Activated T-helper 2 cell treated with anti-CD3 and anti-CD28 coated beads, Interferon-gamma antibody, Interleukin-2, Interleukin-4, amounts not matched to agents 10 μg/mL and 5 μg/mL and 100 μg/mL, durations not matched to agents 14 hours and 24 hours and 36 hours (primary cell): ENCODE data around the gene UTP15. TPM values are rescaled to one million over a fixed set of nuclear protein-coding genes. Genes with fewer than 3 reads are reported as not detected.

Source experiments
- DNase-seq: peaks from one replicate; pipeline ENCODE4 v3.0.0; 2021; ENCODE audit warnings: low spot score
- H3K27ac Mint-ChIP-seq: one replicate; pipeline ENCODE4 v1.8.0; 2021; ENCODE audit warnings: mixed read lengths
- H3K27me3 Mint-ChIP-seq: one replicate; pipeline ENCODE4 v1.8.0; 2021; ENCODE audit warnings: low read depth, mixed read lengths
- H3K36me3 Mint-ChIP-seq: one replicate; pipeline ENCODE4 v1.8.0; 2021; ENCODE audit warnings: low read depth, mixed read lengths
- H3K4me1 Mint-ChIP-seq: one replicate; pipeline ENCODE4 v1.8.0; 2021; ENCODE audit warnings: low read depth, mixed read lengths
- H3K4me3 Mint-ChIP-seq: one replicate; pipeline ENCODE4 v1.8.0; 2021; ENCODE audit warnings: low read depth, mild to moderate bottlenecking, moderate library complexity, mixed read lengths
- H3K9me3 Mint-ChIP-seq: one replicate; pipeline ENCODE4 v1.8.0; 2021; ENCODE audit warnings: mixed read lengths
- intact Hi-C: fragments of 100-400 bp; cut with micrococcal nuclease; formaldehyde crosslinking; loops from one replicate; pipeline ENCODE4 v1.15.1; 2023
- total RNA-seq: library from RNA; stranded (reverse); gene quantifications from 2 replicates; pipeline ENCODE4 v1.2.3, GENCODE V29; 2022

Gene UTP15
- total RNA-seq, 1 donor from 2014 or later = 46.0 TPM

- H3K36me3 Mint-ChIP-seq = no peaks in the 10 kb centered on the region
- no peak for DNase-seq
- no peak overlapping the region for H3K4me3 Mint-ChIP-seq
- H3K27ac Mint-ChIP-seq = no peak overlapping the region
- peaks cover 2% of the 10 kb centered on the region for H3K4me1 Mint-ChIP-seq
- intact Hi-C loops = loop anchor here (1.0 kb wide), 1 partner anchor 201 kb away; no protein-coding TSS in a partner anchor
- H3K9me3 Mint-ChIP-seq = no peaks in the 10 kb centered on the region
- peaks cover 2% of the 10 kb centered on the region for H3K27me3 Mint-ChIP-seq
Observed at GRCh38 chr5:73591102-73591695, 25.7 kb downstream of the UTP15 start.

GRCh38 chr5:73591698-73592501, 26.4 kb downstream of the UTP15 start:
- Mint-ChIP-seq H3K9me3 (no peaks in the 10 kb centered on the region), H3K36me3 (no peaks in the 10 kb centered on the region), H3K27ac (no peak overlapping the region), H3K27me3 (peaks cover 5% of the 10 kb centered on the region), H3K4me1 (peaks cover 2% of the 10 kb centered on the region), H3K4me3 (no peak overlapping the region)
- DNase-seq = no peak
- intact Hi-C loops = loop anchor here (1.0 kb wide), 1 partner anchor 200 kb away; no protein-coding TSS in a partner anchor

- intact Hi-C loops = no loop called here
Observed at GRCh38 chr5:73592551-73592950, 27.0 kb downstream of the UTP15 start.

GRCh38 chr5:73596705-73597328, 31.3 kb downstream of the UTP15 start:
- intact Hi-C loops = no loop called here
- H3K4me3 Mint-ChIP-seq = no peak overlapping the region
- no peak for DNase-seq
- H3K27ac Mint-ChIP-seq = no peak overlapping the region
- no peaks in the 10 kb centered on the region for H3K4me1 Mint-ChIP-seq
- H3K9me3 Mint-ChIP-seq = peaks cover 4% of the 10 kb centered on the region
- no peaks in the 10 kb centered on the region for H3K36me3 Mint-ChIP-seq
- H3K27me3 Mint-ChIP-seq = peaks cover 11% of the 10 kb centered on the region

More at GRCh38 chr5:73592551-73592950, 27.0 kb downstream of the UTP15 start:
- no peak overlapping the region for H3K27ac Mint-ChIP-seq
- no peak overlapping the region for H3K4me3 Mint-ChIP-seq
- H3K27me3 Mint-ChIP-seq = peaks cover 5% of the 10 kb centered on the region
- H3K4me1 Mint-ChIP-seq = peaks cover 1% of the 10 kb centered on the region
- no peak for DNase-seq
- H3K36me3 Mint-ChIP-seq = no peaks in the 10 kb centered on the region
- no peaks in the 10 kb centered on the region for H3K9me3 Mint-ChIP-seq

- DNase-seq = no peak
- H3K27ac Mint-ChIP-seq = no peak overlapping the region
- H3K9me3 Mint-ChIP-seq = peaks cover 5% of the 10 kb centered on the region
- peaks cover 14% of the 10 kb centered on the region for H3K27me3 Mint-ChIP-seq
- no peak overlapping the region for H3K4me3 Mint-ChIP-seq
- no peaks in the 10 kb centered on the region for H3K36me3 Mint-ChIP-seq
- intact Hi-C loops = no loop called here
- H3K4me1 Mint-ChIP-seq = no peaks in the 10 kb centered on the region
Observed at GRCh38 chr5:73599380-73599779, 33.8 kb downstream of the UTP15 start.

GRCh38 chr5:73603998-73604397, 38.5 kb downstream of the UTP15 start:
- no peaks in the 10 kb centered on the region for H3K4me1 Mint-ChIP-seq
- H3K9me3 Mint-ChIP-seq = peaks cover 5% of the 10 kb centered on the region
- DNase-seq = no peak
- H3K36me3 Mint-ChIP-seq = no peaks in the 10 kb centered on the region
- H3K27me3 Mint-ChIP-seq = peaks cover 17% of the 10 kb centered on the region
- intact Hi-C loops = no loop called here
- H3K4me3 Mint-ChIP-seq = no peak overlapping the region
- no peak overlapping the region for H3K27ac Mint-ChIP-seq

GRCh38 chr5:73605223-73606087, 39.9 kb downstream of the UTP15 start:
- H3K4me3 Mint-ChIP-seq = no peak overlapping the region
- no peak for DNase-seq
- H3K4me1 Mint-ChIP-seq = no peaks in the 10 kb centered on the region
- H3K9me3 Mint-ChIP-seq = peaks cover 5% of the 10 kb centered on the region
- H3K27me3 Mint-ChIP-seq = peaks cover 17% of the 10 kb centered on the region
- intact Hi-C loops = no loop called here
- no peaks in the 10 kb centered on the region for H3K36me3 Mint-ChIP-seq
- H3K27ac Mint-ChIP-seq = no peak overlapping the region

- peaks cover 14% of the 10 kb centered on the region for H3K27me3 Mint-ChIP-seq
- DNase-seq = no peak
- H3K9me3 Mint-ChIP-seq = peaks cover 5% of the 10 kb centered on the region
- H3K27ac Mint-ChIP-seq = no peak overlapping the region
- no peaks in the 10 kb centered on the region for H3K36me3 Mint-ChIP-seq
- no peak overlapping the region for H3K4me3 Mint-ChIP-seq
- no peaks in the 10 kb centered on the region for H3K4me1 Mint-ChIP-seq
- intact Hi-C loops = no loop called here
Observed at GRCh38 chr5:73606206-73606753, 40.7 kb downstream of the UTP15 start.

- intact Hi-C loops = no loop called here
- Mint-ChIP-seq H3K36me3 (no peaks in the 10 kb centered on the region), H3K4me1 (no peaks in the 10 kb centered on the region), H3K27me3 (peaks cover 12% of the 10 kb centered on the region), H3K9me3 (no peaks in the 10 kb centered on the region), H3K4me3 (no peak overlapping the region), H3K27ac (no peak overlapping the region)
- no peak for DNase-seq
Observed at GRCh38 chr5:73607228-73607627, 41.7 kb downstream of the UTP15 start.

GRCh38 chr5:73612799-73613198, 47.3 kb downstream of the UTP15 start:
- intact Hi-C loops = no loop called here
- Mint-ChIP-seq H3K4me1 (no peaks in the 10 kb centered on the region), H3K9me3 (no peaks in the 10 kb centered on the region), H3K27me3 (peaks cover 11% of the 10 kb centered on the region), H3K4me3 (no peak overlapping the region), H3K36me3 (no peaks in the 10 kb centered on the region), H3K27ac (no peak overlapping the region)
- DNase-seq = no peak

GRCh38 chr5:73615085-73615484, 49.5 kb downstream of the UTP15 start:
- intact Hi-C loops = no loop called here
- H3K4me1 Mint-ChIP-seq = no peaks in the 10 kb centered on the region
- H3K27ac Mint-ChIP-seq = no peak overlapping the region
- no peaks in the 10 kb centered on the region for H3K36me3 Mint-ChIP-seq
- no peaks in the 10 kb centered on the region for H3K9me3 Mint-ChIP-seq
- no peak overlapping the region for H3K4me3 Mint-ChIP-seq
- peaks cover 17% of the 10 kb centered on the region for H3K27me3 Mint-ChIP-seq
- no peak for DNase-seq

- H3K36me3 Mint-ChIP-seq = no peaks in the 10 kb centered on the region
- peaks cover 18% of the 10 kb centered on the region for H3K27me3 Mint-ChIP-seq
- DNase-seq = no peak
- H3K4me3 Mint-ChIP-seq = no peak overlapping the region
- intact Hi-C loops = no loop called here
- H3K27ac Mint-ChIP-seq = no peak overlapping the region
- no peaks in the 10 kb centered on the region for H3K9me3 Mint-ChIP-seq
- no peaks in the 10 kb centered on the region for H3K4me1 Mint-ChIP-seq
Observed at GRCh38 chr5:73615947-73616346, 50.4 kb downstream of the UTP15 start.
